Measurements from ENCODE around the gene ASCL1. TPM values are rescaled to one million over a fixed set of nuclear protein-coding genes. Genes with fewer than 3 reads are reported as not detected.

Gene ASCL1
- total RNA-seq (2016; rRNA removed; fragmentation: Illumina TruSeq; extraction: Trizol) (not detected in 2 replicates), polyA plus RNA-seq (2011; rRNA removed) (not detected in 2 replicates), polyA minus RNA-seq (2011; rRNA and poly(A)+ RNA removed; ENCODE audit: low replicate concordance) (not detected in 2 replicates), Bru-seq, nascent RNA (not detected), BruChase-seq, experiment 1, labeled RNA remaining after a 6-hour chase (not detected), BruChase-seq, experiment 2, labeled RNA remaining after a 2-hour chase (percentile 16 among the genes with signal in this experiment)
- total RNA-seq (2016; cell fraction: cytosol; rRNA removed; fragmentation: Illumina TruSeq; extraction: Trizol; ENCODE audit: low read depth), result not detected in 2 replicates
- total RNA-seq (2016; cell fraction: insoluble cytoplasmic fraction; rRNA removed; fragmentation: Illumina TruSeq; extraction: Trizol), result not detected in 2 replicates
- total RNA-seq (2016; cell fraction: membrane; rRNA removed; fragmentation: Illumina TruSeq; extraction: Trizol), result not detected in 2 replicates
- not detected in 2 replicates for total RNA-seq (2016; cell fraction: nucleus; rRNA removed; fragmentation: Illumina TruSeq; extraction: Trizol)
- polyA plus RNA-seq (2011; cell fraction: cytosol; rRNA removed), result 0.03 TPM in 1 of 2 replicates, not detected in the other
- not detected in 2 replicates for polyA plus RNA-seq (2011; cell fraction: nucleus; rRNA removed)
- polyA plus RNA-seq (2012), result not detected in 2 replicates
- not detected in 2 replicates for polyA plus RNA-seq (2016; cell fraction: cytosol; fragmentation: Illumina TruSeq; extraction: Trizol; ENCODE audit: low read depth)
- not detected in 2 replicates for polyA plus RNA-seq (2016; cell fraction: insoluble cytoplasmic fraction; fragmentation: Illumina TruSeq; extraction: Trizol; ENCODE audit: low read depth)
- not detected in 2 replicates for polyA plus RNA-seq (2016; cell fraction: membrane; fragmentation: Illumina TruSeq; extraction: Trizol; ENCODE audit: low read depth)
- polyA plus RNA-seq (2016; cell fraction: nucleus; fragmentation: Illumina TruSeq; extraction: Trizol; ENCODE audit: insufficient read depth, low read depth), result not detected in 2 replicates
- polyA minus RNA-seq (2011; cell fraction: cytosol; rRNA and poly(A)+ RNA removed), result not detected in 2 replicates
- not detected in 2 replicates for polyA minus RNA-seq (2011; cell fraction: nucleus; rRNA and poly(A)+ RNA removed)
- long read RNA-seq, experiment 1, result 0 reads
- long read RNA-seq, experiment 2, result 0 reads

DNA sequence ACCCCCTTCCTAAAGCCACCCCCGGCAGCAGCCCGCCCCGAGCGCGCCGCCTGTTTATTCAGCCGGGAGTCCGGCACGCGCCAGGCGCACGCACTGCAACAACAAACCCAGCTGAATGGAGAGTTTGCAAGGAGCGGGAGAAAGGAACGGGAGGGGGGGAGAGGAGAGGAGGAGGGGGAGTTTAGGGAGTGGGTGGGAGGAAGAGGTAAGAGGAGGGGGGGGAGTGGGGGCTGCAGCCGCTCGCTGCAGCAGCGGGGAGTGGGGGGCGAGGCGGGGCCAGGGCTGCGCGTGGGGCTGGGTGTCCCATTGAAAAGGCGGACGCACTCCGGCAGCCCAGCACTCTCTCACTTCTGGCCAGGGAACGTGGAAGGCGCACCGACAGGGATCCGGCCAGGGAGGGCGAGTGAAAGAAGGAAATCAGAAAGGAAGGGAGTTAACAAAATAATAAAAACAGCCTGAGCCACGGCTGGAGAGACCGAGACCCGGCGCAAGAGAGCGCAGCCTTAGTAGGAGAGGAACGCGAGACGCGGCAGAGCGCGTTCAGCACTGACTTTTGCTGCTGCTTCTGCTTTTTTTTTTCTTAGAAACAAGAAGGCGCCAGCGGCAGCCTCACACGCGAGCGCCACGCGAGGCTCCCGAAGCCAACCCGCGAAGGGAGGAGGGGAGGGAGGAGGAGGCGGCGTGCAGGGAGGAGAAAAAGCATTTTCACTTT is at the start of gene ASCL1:
ASCL1 (plus strand) TSS at position 336 of the 712 bp plus-strand sequence. CDS start 571 bp downstream, outside the sequence.
- FAIRE-seq (no peak), ATAC-seq (peak; percentile 36), DNase-seq (ENCODE audit: low spot score) (no peak)
- intact Hi-C loops (cut with micrococcal nuclease; ENCODE audit: unreplicated experiment) (no loop called here), in situ Hi-C loops (cut with HindIII; ENCODE audit: extremely low pct_ligation_motif_present, low pct_unique_long_range_greater_than_20kb) (no loop called here)
- H3K27me3 ChIP-seq (ENCODE audit: control insufficient read depth in 1 of 2, insufficient read depth in 2 of 2, low read length in 2 of 2), result peaks cover 6 to 72% of the 10 kb centered on the region in 2 experiments
- BruUV-seq (replicated peaks), result no TSS peak
- H3K9ac ChIP-seq (ENCODE audit: insufficient read depth, low read depth, low read length), result no peak within 1 kb of the TSS
- no peaks in the 10 kb centered on the region for H4K20me1 ChIP-seq (ENCODE audit: insufficient read depth, low read length)
- H3K4me3 ChIP-seq (replicated peaks in 1 of 3; ENCODE audit: insufficient read depth in 1 of 3, low read depth in 2 of 3, low read length in 3 of 3), result peak within 1 kb of the TSS; percentile 37 to 46 (median 39); a peak in 4 of 6 replicates
- H3K79me2 ChIP-seq (ENCODE audit: insufficient read depth, low read length), result no peaks in the 10 kb centered on the region
- H3K27ac ChIP-seq (ENCODE audit: extremely low read length, insufficient read depth, low read length), result no peak within 1 kb of the TSS
- 3% methylated on average over 52 of the region's 52 CpGs for WGBS (ENCODE audit: low lambda C conversion rate)
- ChIA-PET POLR2A (no interaction called here), CTCF (ENCODE audit: low intra/inter-chr PET ratio, low total read pairs) (no interaction called here)
- peaks cover 12% of the 10 kb centered on the region for H3K4me1 ChIP-seq (ENCODE audit: insufficient read depth, low read length)
- no peak within 1 kb of the TSS for H2AFZ ChIP-seq (ENCODE audit: low read length)
- peak within 1 kb of the TSS; percentile 67 for H3K4me2 ChIP-seq (ENCODE audit: low read depth, low read length)
- no peaks in the 10 kb centered on the region for H3K36me3 ChIP-seq (replicated peaks in 1 of 2; ENCODE audit: control insufficient read depth in 1 of 2, insufficient read depth in 2 of 2, low read length in 2 of 2)
- TF ChIP-seq, protein P1, sequence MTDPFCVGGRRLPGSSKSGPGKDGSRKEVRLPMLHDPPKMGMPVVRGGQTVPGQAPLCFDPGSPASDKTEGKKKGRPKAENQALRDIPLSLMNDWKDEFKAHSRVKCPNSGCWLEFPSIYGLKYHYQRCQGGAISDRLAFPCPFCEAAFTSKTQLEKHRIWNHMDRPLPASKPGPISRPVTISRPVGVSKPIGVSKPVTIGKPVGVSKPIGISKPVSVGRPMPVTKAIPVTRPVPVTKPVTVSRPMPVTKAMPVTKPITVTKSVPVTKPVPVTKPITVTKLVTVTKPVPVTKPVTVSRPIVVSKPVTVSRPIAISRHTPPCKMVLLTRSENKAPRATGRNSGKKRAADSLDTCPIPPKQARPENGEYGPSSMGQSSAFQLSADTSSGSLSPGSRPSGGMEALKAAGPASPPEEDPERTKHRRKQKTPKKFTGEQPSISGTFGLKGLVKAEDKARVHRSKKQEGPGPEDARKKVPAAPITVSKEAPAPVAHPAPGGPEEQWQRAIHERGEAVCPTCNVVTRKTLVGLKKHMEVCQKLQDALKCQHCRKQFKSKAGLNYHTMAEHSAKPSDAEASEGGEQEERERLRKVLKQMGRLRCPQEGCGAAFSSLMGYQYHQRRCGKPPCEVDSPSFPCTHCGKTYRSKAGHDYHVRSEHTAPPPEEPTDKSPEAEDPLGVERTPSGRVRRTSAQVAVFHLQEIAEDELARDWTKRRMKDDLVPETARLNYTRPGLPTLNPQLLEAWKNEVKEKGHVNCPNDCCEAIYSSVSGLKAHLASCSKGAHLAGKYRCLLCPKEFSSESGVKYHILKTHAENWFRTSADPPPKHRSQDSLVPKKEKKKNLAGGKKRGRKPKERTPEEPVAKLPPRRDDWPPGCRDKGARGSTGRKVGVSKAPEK (CRISPR knock-in tag; IDR thresholded peaks at IDR 0.05; ENCODE audit: borderline replicate concordance), result no peak
- TF ChIP-seq, protein P2, sequence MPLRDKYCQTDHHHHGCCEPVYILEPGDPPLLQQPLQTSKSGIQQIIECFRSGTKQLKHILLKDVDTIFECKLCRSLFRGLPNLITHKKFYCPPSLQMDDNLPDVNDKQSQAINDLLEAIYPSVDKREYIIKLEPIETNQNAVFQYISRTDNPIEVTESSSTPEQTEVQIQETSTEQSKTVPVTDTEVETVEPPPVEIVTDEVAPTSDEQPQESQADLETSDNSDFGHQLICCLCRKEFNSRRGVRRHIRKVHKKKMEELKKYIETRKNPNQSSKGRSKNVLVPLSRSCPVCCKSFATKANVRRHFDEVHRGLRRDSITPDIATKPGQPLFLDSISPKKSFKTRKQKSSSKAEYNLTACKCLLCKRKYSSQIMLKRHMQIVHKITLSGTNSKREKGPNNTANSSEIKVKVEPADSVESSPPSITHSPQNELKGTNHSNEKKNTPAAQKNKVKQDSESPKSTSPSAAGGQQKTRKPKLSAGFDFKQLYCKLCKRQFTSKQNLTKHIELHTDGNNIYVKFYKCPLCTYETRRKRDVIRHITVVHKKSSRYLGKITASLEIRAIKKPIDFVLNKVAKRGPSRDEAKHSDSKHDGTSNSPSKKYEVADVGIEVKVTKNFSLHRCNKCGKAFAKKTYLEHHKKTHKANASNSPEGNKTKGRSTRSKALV (CRISPR knock-in tag; IDR thresholded peaks at IDR 0.05), result peak; percentile 89; the same call in 1 of the 2 replicates
- TF ChIP-seq ISL2 (CRISPR knock-in tag; IDR thresholded peaks at IDR 0.05) (no peak), KDM6A (CRISPR knock-in tag; IDR thresholded peaks at IDR 0.05; ENCODE audit: low read depth) (no peak), ZNF224 (CRISPR knock-in tag; IDR thresholded peaks at IDR 0.05) (no peak)
- TF ChIP-seq, protein P3, sequence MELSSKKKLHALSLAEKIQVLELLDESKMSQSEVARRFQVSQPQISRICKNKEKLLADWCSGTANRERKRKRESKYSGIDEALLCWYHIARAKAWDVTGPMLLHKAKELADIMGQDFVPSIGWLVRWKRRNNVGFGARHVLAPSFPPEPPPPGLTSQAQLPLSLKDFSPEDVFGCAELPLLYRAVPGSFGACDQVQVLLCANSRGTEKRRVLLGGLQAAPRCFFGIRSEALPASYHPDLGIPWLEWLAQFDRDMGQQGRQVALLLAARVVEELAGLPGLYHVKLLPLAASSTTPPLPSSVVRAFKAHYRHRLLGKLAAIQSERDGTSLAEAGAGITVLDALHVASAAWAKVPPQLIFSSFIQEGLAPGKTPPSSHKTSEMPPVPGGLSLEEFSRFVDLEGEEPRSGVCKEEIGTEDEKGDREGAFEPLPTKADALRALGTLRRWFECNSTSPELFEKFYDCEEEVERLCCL (CRISPR knock-in tag; IDR thresholded peaks at IDR 0.05; ENCODE audit: borderline replicate concordance), result no peak
- H3K9me3 ChIP-seq (ENCODE audit: low read length), result no peaks in the 10 kb centered on the region

Measured in HepG2 (cell line).